ENCODE measurements around the gene DKK3. TPM values are rescaled to one million over a fixed set of nuclear protein-coding genes. Genes with fewer than 3 reads are reported as not detected.

Gene DKK3
- polyA plus RNA-seq, 4 donors: 4.2 to 29.1 (median 6.9) TPM

GRCh38 chr11:11979488-11980117 lies 28.8 kb downstream of the DKK3 start:
- Histone ChIP-seq H3K27me3 (ENCODE audit: control insufficient read depth in 3 of 3, insufficient read depth in 3 of 3, low read length in 3 of 3) (no peaks in the 10 kb centered on the region), H3K4me3 (ENCODE audit: low read depth in 1 of 3, low read length in 3 of 3) (no peak overlapping the region), H3K36me3 (ENCODE audit: control insufficient read depth in 3 of 3, insufficient read depth in 2 of 3, low read depth in 1 of 3, low read length in 3 of 3) (no peaks in the 10 kb centered on the region), H3K27ac (ENCODE audit: low read depth in 1 of 3, low read length in 2 of 3) (peak overlapping the region in 2 of 3 donors; percentile 45 to 55), H3K4me1 (ENCODE audit: control insufficient read depth in 3 of 3, insufficient read depth in 2 of 3, low read depth in 1 of 3, low read length in 2 of 3) (peaks cover 0 to 22% (median 0%) of the 10 kb centered on the region in 3 donors), H3K9me3 (ENCODE audit: control insufficient read depth in 2 of 2, insufficient read depth in 1 of 2, low read depth in 1 of 2, low read length in 1 of 2) (peaks cover 0 to 8% of the 10 kb centered on the region in 2 donors)
- FAIRE-seq (no peak), DNase-seq (peak; percentile 39 to 56)
- 33 to 61% (median 46%) methylated on average over 8 of the region's 8 CpGs for WGBS, 3 donors

GRCh38 chr11:11978792-11979487 lies 29.5 kb downstream of the DKK3 start:
- FAIRE-seq: no peak
- peak in 1 of 2 donors; percentile 19 for DNase-seq
- no peaks in the 10 kb centered on the region for H3K36me3 ChIP-seq (ENCODE audit: control insufficient read depth in 3 of 3, insufficient read depth in 2 of 3, low read depth in 1 of 3, low read length in 3 of 3)
- H3K4me3 ChIP-seq (ENCODE audit: low read depth in 1 of 3, low read length in 3 of 3): no peak overlapping the region
- WGBS, 3 donors: 55 to 75% (median 74%) methylated on average over 13 of the region's 13 CpGs
- peak overlapping the region in 2 of 3 donors; percentile 45 to 55 for H3K27ac ChIP-seq (ENCODE audit: low read depth in 1 of 3, low read length in 2 of 3)
- peaks cover 0 to 22% (median 0%) of the 10 kb centered on the region in 3 donors for H3K4me1 ChIP-seq (ENCODE audit: control insufficient read depth in 3 of 3, insufficient read depth in 2 of 3, low read depth in 1 of 3, low read length in 2 of 3)
- no peaks in the 10 kb centered on the region for H3K27me3 ChIP-seq (ENCODE audit: control insufficient read depth in 3 of 3, insufficient read depth in 3 of 3, low read length in 3 of 3)
- H3K9me3 ChIP-seq (ENCODE audit: control insufficient read depth in 2 of 2, insufficient read depth in 1 of 2, low read depth in 1 of 2, low read length in 1 of 2): peaks cover 0 to 8% of the 10 kb centered on the region in 2 donors

DNA sequence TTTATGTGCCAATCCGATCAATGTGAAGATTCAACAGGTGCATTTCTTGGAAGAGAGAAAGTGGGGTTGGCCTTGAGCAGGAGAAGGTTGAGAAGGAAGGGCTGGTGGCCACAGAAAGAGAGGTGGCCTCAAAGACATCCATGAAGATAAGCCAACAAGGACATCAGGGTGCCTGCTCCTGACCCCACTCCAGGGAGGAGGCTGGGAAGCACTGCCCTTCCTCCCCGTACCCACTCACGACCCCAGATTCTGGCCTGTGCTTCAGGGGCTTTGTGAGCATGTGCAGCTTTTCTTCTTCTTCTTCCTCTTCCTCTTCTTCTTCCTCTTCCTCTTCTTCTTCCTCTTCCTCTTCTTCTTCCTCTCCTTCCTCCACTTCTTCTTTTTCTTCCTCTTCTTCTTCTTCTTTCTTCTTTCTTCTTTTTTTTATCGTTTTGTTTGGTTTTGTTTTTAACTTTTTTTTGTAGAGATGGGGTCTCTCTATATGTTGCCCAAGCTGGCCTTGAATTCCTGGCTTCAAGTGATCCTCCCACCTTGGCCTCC lies 30.3 kb downstream of the DKK3 start:
- no peak for FAIRE-seq
- no peaks in the 10 kb centered on the region for H3K27me3 ChIP-seq (ENCODE audit: control insufficient read depth in 3 of 3, insufficient read depth in 3 of 3, low read length in 3 of 3)
- H3K9me3 ChIP-seq (ENCODE audit: control insufficient read depth in 2 of 2, insufficient read depth in 1 of 2, low read depth in 1 of 2, low read length in 1 of 2): peaks cover 0 to 8% of the 10 kb centered on the region in 2 donors
- no peaks in the 10 kb centered on the region for H3K36me3 ChIP-seq (ENCODE audit: control insufficient read depth in 3 of 3, insufficient read depth in 2 of 3, low read depth in 1 of 3, low read length in 3 of 3)
- no peak overlapping the region for H3K27ac ChIP-seq (ENCODE audit: low read depth in 1 of 3, low read length in 2 of 3)
- DNase-seq: no peak
- 86 to 91% (median 88%) methylated on average over 4 of the region's 4 CpGs for WGBS, 3 donors
- H3K4me3 ChIP-seq (ENCODE audit: low read depth in 1 of 3, low read length in 3 of 3): no peak overlapping the region
- H3K4me1 ChIP-seq (ENCODE audit: control insufficient read depth in 3 of 3, insufficient read depth in 2 of 3, low read depth in 1 of 3, low read length in 2 of 3): peaks cover 0 to 23% (median 3%) of the 10 kb centered on the region in 3 donors

DNA sequence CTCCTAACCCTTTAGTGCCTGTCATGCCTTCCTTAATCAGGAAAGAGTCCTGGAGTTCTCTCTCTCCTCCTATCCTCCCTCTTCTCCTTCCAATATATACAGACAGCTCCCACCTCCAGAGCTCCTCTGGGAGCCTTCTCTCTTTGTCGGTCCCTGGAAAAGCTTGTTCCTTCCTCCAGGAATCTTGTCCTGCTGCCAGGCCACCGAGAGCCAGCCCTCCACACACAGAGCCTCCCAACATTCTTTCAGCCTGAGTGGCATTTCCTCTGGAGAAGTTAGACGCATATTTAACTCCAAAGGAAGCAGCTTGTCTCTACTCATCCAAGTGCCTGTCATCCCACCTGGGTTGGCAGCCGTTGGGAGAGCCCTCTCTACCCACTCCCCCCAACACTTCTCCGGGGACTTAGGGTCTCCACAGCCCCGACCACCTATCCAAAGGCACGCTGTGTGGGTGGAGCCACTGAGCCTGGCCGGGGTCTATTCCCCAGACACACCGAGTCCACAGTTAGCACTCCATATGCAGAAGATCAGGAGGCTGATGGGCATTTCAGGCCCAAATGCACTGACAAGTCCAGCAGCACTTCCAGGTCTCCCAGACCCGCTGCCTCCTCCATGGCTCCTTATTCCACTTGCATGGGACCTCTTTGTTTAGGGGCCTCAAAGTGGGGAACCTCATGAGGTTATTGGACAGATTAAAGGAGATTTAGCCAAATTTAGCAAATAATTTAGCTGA lies 31.1 kb downstream of the DKK3 start:
- Histone ChIP-seq H3K27me3 (ENCODE audit: control insufficient read depth in 3 of 3, insufficient read depth in 3 of 3, low read length in 3 of 3) (no peaks in the 10 kb centered on the region), H3K27ac (ENCODE audit: low read depth in 1 of 3, low read length in 2 of 3) (peak overlapping the region in 2 of 3 donors; percentile 16 to 29), H3K9me3 (ENCODE audit: control insufficient read depth in 2 of 2, insufficient read depth in 1 of 2, low read depth in 1 of 2, low read length in 1 of 2) (peaks cover 0 to 8% of the 10 kb centered on the region in 2 donors), H3K4me3 (ENCODE audit: low read depth in 1 of 3, low read length in 3 of 3) (no peak overlapping the region), H3K4me1 (ENCODE audit: control insufficient read depth in 3 of 3, insufficient read depth in 2 of 3, low read depth in 1 of 3, low read length in 2 of 3) (peaks cover 0 to 26% (median 3%) of the 10 kb centered on the region in 3 donors), H3K36me3 (ENCODE audit: control insufficient read depth in 3 of 3, insufficient read depth in 2 of 3, low read depth in 1 of 3, low read length in 3 of 3) (no peaks in the 10 kb centered on the region)
- 50 to 67% (median 59%) methylated on average over 10 of the region's 10 CpGs for WGBS, 3 donors
- FAIRE-seq (no peak), DNase-seq (peak in 1 of 2 donors; percentile 15)

DNA sequence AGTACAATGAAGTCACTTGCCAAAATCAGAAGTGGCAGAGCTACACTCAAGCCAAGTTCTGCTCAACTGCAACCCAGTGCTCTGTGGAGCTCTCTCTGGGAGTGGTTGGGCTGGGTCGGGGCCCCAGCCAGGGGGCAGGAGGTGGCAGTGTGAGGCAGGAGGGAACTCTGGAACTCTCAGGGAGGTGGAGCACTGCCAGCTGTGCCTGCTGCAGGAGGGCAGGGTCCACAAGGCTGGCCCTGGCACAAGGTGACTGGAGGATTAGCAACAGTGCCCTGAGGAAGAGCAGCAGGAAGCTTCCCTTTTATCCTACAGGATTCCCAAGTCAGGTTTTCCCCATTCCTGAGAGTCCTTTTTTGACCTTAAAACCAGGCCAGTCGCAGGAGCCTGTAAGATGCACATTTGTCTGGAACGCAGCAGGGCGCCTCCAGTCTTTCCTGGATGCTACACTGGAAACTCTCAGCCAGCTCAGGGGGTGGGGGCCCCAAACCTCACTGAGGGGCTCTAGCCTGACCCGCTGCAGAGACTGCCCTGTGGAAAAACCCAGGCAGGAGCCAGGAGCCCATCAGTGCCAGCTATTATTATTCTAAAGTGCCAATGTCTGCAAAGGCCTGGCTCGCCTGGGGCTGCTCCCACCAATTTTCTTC lies 31.8 kb downstream of the DKK3 start:
- H3K4me1 ChIP-seq (ENCODE audit: control insufficient read depth in 3 of 3, insufficient read depth in 2 of 3, low read depth in 1 of 3, low read length in 2 of 3): peaks cover 0 to 30% (median 3%) of the 10 kb centered on the region in 3 donors
- peak overlapping the region in 2 of 3 donors; percentile 7 to 16 for H3K27ac ChIP-seq (ENCODE audit: low read depth in 1 of 3, low read length in 2 of 3)
- H3K27me3 ChIP-seq (ENCODE audit: control insufficient read depth in 3 of 3, insufficient read depth in 3 of 3, low read length in 3 of 3): no peaks in the 10 kb centered on the region
- peak in 1 of 2 donors; percentile 67 for DNase-seq
- H3K4me3 ChIP-seq (ENCODE audit: low read depth in 1 of 3, low read length in 3 of 3): no peak overlapping the region
- FAIRE-seq: no peak
- 57 to 64% (median 59%) methylated on average over 6 of the region's 6 CpGs for WGBS, 3 donors
- peaks cover 0 to 8% of the 10 kb centered on the region in 2 donors for H3K9me3 ChIP-seq (ENCODE audit: control insufficient read depth in 2 of 2, insufficient read depth in 1 of 2, low read depth in 1 of 2, low read length in 1 of 2)
- H3K36me3 ChIP-seq (ENCODE audit: control insufficient read depth in 3 of 3, insufficient read depth in 2 of 3, low read depth in 1 of 3, low read length in 3 of 3): no peaks in the 10 kb centered on the region

GRCh38 chr11:11975201-11976092 lies 33.0 kb downstream of the DKK3 start:
- peaks cover 0 to 30% (median 3%) of the 10 kb centered on the region in 3 donors for H3K4me1 ChIP-seq (ENCODE audit: control insufficient read depth in 3 of 3, insufficient read depth in 2 of 3, low read depth in 1 of 3, low read length in 2 of 3)
- DNase-seq (peak in 1 of 2 donors; percentile 22), FAIRE-seq (no peak)
- H3K27me3 ChIP-seq (ENCODE audit: control insufficient read depth in 3 of 3, insufficient read depth in 3 of 3, low read length in 3 of 3): no peaks in the 10 kb centered on the region
- WGBS, 3 donors: 60 to 77% (median 70%) methylated on average over 11 of the region's 11 CpGs
- H3K4me3 ChIP-seq (ENCODE audit: low read depth in 1 of 3, low read length in 3 of 3): no peak overlapping the region
- peak overlapping the region in 1 of 3 donors; percentile 9 for H3K27ac ChIP-seq (ENCODE audit: low read depth in 1 of 3, low read length in 2 of 3)
- no peaks in the 10 kb centered on the region for H3K36me3 ChIP-seq (ENCODE audit: control insufficient read depth in 3 of 3, insufficient read depth in 2 of 3, low read depth in 1 of 3, low read length in 3 of 3)
- H3K9me3 ChIP-seq (ENCODE audit: control insufficient read depth in 2 of 2, insufficient read depth in 1 of 2, low read depth in 1 of 2, low read length in 1 of 2): no peaks in the 10 kb centered on the region

- Histone ChIP-seq H3K4me1 (ENCODE audit: control insufficient read depth in 3 of 3, insufficient read depth in 2 of 3, low read depth in 1 of 3, low read length in 2 of 3) (peaks cover 0 to 22% (median 3%) of the 10 kb centered on the region in 3 donors), H3K36me3 (ENCODE audit: control insufficient read depth in 3 of 3, insufficient read depth in 2 of 3, low read depth in 1 of 3, low read length in 3 of 3) (no peaks in the 10 kb centered on the region), H3K27ac (ENCODE audit: low read depth in 1 of 3, low read length in 2 of 3) (peak overlapping the region in 2 of 3 donors; percentile 7 to 30), H3K27me3 (ENCODE audit: control insufficient read depth in 3 of 3, insufficient read depth in 3 of 3, low read length in 3 of 3) (no peaks in the 10 kb centered on the region), H3K4me3 (ENCODE audit: low read depth in 1 of 3, low read length in 3 of 3) (no peak overlapping the region), H3K9me3 (ENCODE audit: control insufficient read depth in 2 of 2, insufficient read depth in 1 of 2, low read depth in 1 of 2, low read length in 1 of 2) (no peaks in the 10 kb centered on the region)
- DNase-seq (no peak), FAIRE-seq (no peak)
- 79 to 100% (median 93%) methylated on average over 4 of the region's 4 CpGs for WGBS, 3 donors
These were observed 34.6 kb downstream of the DKK3 start for GRCh38 chr11:11973866-11974265.

All from small intestine (tissue), 7 donors.